Esophagus muscularis mucosa (tissue), 4 donors: ENCODE measurements around the gene LSMEM2. TPM values are rescaled to one million over a fixed set of nuclear protein-coding genes. Genes with fewer than 3 reads are reported as not detected.

ENCODE experiments used
- DNase-seq: peaks from one replicate; pipeline ENCODE4 v3.0.0-alpha.2; 2017; ENCODE audit errors: extremely low spot score
- H3K27ac ChIP-seq, 4 donors: fragments of 200-600 bp; sonication (generic); replicated peaks in 1 of 4; 1 replicate in 3 of 4; 2 replicates in 1 of 4; pipeline ENCODE4 v1.5.1; 2016 to 2019; ENCODE audit warnings: mild to moderate bottlenecking in 1 of 4
- H3K27me3 ChIP-seq, 4 donors: fragments of 200-600 bp; sonication (generic); one replicate each; pipeline versions ENCODE4 v1.5.1 to v1.6.0; 2016 to 2019
- H3K36me3 ChIP-seq, 4 donors: fragments of 200-600 bp; sonication (generic); one replicate each; pipeline ENCODE4 v1.5.1; 2016 to 2019
- H3K4me1 ChIP-seq, 4 donors: fragments of 200-600 bp; sonication (generic); one replicate each; pipeline ENCODE4 v1.5.1; 2016 to 2019
- H3K4me3 ChIP-seq, 4 donors: fragments of 200-600 bp; sonication (generic); 1 replicate in 2 of 4; 2 replicates in 2 of 4; pipeline ENCODE4 v1.5.1; 2016 to 2019; ENCODE audit warnings: mild to moderate bottlenecking in 4 of 4, moderate library complexity in 1 of 4
- H3K9me3 ChIP-seq, 4 donors: fragments of 200-600 bp; sonication (generic); 1 replicate in 3 of 4; 2 replicates in 1 of 4; pipeline ENCODE4 v1.5.1; 2016 to 2019
- CTCF ChIP-seq, 3 experiments: fragments of 200-600 bp in 2 of 3; fragments of 450-650 bp in 1 of 3; sonication (generic) in 2 of 3; IDR thresholded peaks; one replicate each; pipeline ENCODE4 v1.5.1; 2017 to 2019; ENCODE audit warnings: antibody characterized with exemption in 3 of 3, mild to moderate bottlenecking in 2 of 3, moderate library complexity in 1 of 3
- EP300 ChIP-seq: sonication (generic); formaldehyde crosslinking; IDR thresholded peaks from one replicate; pipeline ENCODE4 v1.6.1; 2017; ENCODE audit warnings: antibody characterized with exemption
- POLR2A ChIP-seq: fragments of 450-650 bp; IDR thresholded peaks from one replicate; pipeline ENCODE4 v1.6.1; 2017; ENCODE audit warnings: antibody characterized with exemption, moderate library complexity, mild to moderate bottlenecking, low read depth
- POLR2AphosphoS5 ChIP-seq, 2 donors: sonication (generic); formaldehyde crosslinking; IDR thresholded peaks; one replicate each; pipeline ENCODE4 v1.6.1; 2017; ENCODE audit warnings: antibody characterized with exemption in 2 of 2
- WGBS: methylation state at CpG from one replicate; pipeline ENCODE4 v1.1.5; 2018; 5-methylcytosine and 5-hydroxymethylcytosine counted together
- intact Hi-C: fragments of 100-400 bp; cut with DNase I; formaldehyde crosslinking; loops from one replicate; pipeline ENCODE4 v1.15.1; 2023
- total RNA-seq, 4 donors: library from RNA; depleted of rRNA; stranded (reverse); fragments of >200 nt; gene quantifications; one replicate each; pipeline versions ENCODE4 v1.1.0 to v1.2.1, GENCODE V29; 2016

LSMEM2 gene
- total RNA-seq, 4 donors from 2014 or later = not detected

- TF ChIP-seq POLR2AphosphoS5 (IDR thresholded peaks at IDR 0.05) = no peak
- no peak for TF ChIP-seq POLR2A
- TF ChIP-seq CTCF (IDR thresholded peaks at IDR 0.05) = no peak
- no peak for TF ChIP-seq EP300
- H3K36me3 ChIP-seq = peaks cover 0 to 11% (median 4%) of the 10 kb centered on the region in 4 donors
- no peaks in the 10 kb centered on the region for H3K27me3 ChIP-seq
- intact Hi-C loops = no loop called here
- peaks cover 57 to 69% (median 65%) of the 10 kb centered on the region in 4 donors for H3K4me1 ChIP-seq
- H3K9me3 ChIP-seq = no peaks in the 10 kb centered on the region
- peak overlapping the region; percentile 88 to 92 (median 90) for H3K27ac ChIP-seq
- peak overlapping the region; percentile 64 to 94 (median 80) for H3K4me3 ChIP-seq
- WGBS = 0% methylated on average over 7 of the region's 7 CpGs
- DNase-seq = no peak
Measured at GRCh38 chr3:50237133-50237651, 41.7 kb upstream of the LSMEM2 start.

- H3K4me1 ChIP-seq = peaks cover 64 to 76% (median 73%) of the 10 kb centered on the region in 4 donors
- peak; percentile 96 for DNase-seq
- intact Hi-C loops = no loop called here
Measured at GRCh38 chr3:50237754-50238548, 40.9 kb upstream of the LSMEM2 start.

GRCh38 chr3:50238549-50239026 lies 40.3 kb upstream of the LSMEM2 start:
- WGBS = 39% methylated on average over 7 of the region's 7 CpGs

More at GRCh38 chr3:50237754-50238548, 40.9 kb upstream of the LSMEM2 start:
- peak; percentile 85 to 88 for TF ChIP-seq POLR2AphosphoS5 (IDR thresholded peaks at IDR 0.05)
- TF ChIP-seq CTCF (IDR thresholded peaks at IDR 0.05) = no peak
- peak; percentile 27 for TF ChIP-seq POLR2A
- no peak for TF ChIP-seq EP300
- Histone ChIP-seq H3K27me3 (no peaks in the 10 kb centered on the region), H3K4me3 (peak overlapping the region; percentile 64 to 94 (median 80)), H3K9me3 (no peaks in the 10 kb centered on the region), H3K27ac (peak overlapping the region; percentile 88 to 92 (median 90)), H3K36me3 (peaks cover 0 to 11% (median 4%) of the 10 kb centered on the region in 4 donors)
- 0% methylated on average over 17 of the region's 31 CpGs for WGBS

GRCh38 chr3:50239649-50240048 lies 39.2 kb upstream of the LSMEM2 start:
- H3K27me3 ChIP-seq = no peaks in the 10 kb centered on the region
- H3K36me3 ChIP-seq = peaks cover 0 to 16% (median 6%) of the 10 kb centered on the region in 4 donors
- 54% methylated on average over 4 of the region's 4 CpGs for WGBS
- TF ChIP-seq POLR2AphosphoS5 (IDR thresholded peaks at IDR 0.05) = no peak
- no peak for TF ChIP-seq CTCF (IDR thresholded peaks at IDR 0.05)
- TF ChIP-seq POLR2A = no peak
- no peak for TF ChIP-seq EP300
- peak overlapping the region in 1 of 4 donors; percentile 81 for H3K4me3 ChIP-seq
- DNase-seq = no peak
- intact Hi-C loops = no loop called here
- no peaks in the 10 kb centered on the region for H3K9me3 ChIP-seq
- H3K4me1 ChIP-seq = peaks cover 80 to 91% (median 88%) of the 10 kb centered on the region in 4 donors
- H3K27ac ChIP-seq = peak overlapping the region; percentile 88 to 92 (median 90)

More at GRCh38 chr3:50238549-50239026, 40.3 kb upstream of the LSMEM2 start:
- no peak for DNase-seq
- Histone ChIP-seq H3K27ac (peak overlapping the region; percentile 88 to 92 (median 90)), H3K9me3 (no peaks in the 10 kb centered on the region), H3K4me1 (peaks cover 71 to 83% (median 79%) of the 10 kb centered on the region in 4 donors), H3K36me3 (peaks cover 0 to 11% (median 4%) of the 10 kb centered on the region in 4 donors), H3K4me3 (peak overlapping the region; percentile 64 to 94 (median 80)), H3K27me3 (no peaks in the 10 kb centered on the region)
- TF ChIP-seq CTCF (IDR thresholded peaks at IDR 0.05) (peak in 1 of 3 experiments; percentile 10), POLR2AphosphoS5 (IDR thresholded peaks at IDR 0.05) (peak; percentile 66 to 68), POLR2A (no peak), EP300 (no peak)
- intact Hi-C loops = no loop called here
